Activated B cell treated with CpG ODN at 0.5 μM for 24 hours (primary cell): ENCODE data around the gene KCND2. TPM values are rescaled to one million over a fixed set of nuclear protein-coding genes. Genes with fewer than 3 reads are reported as not detected.

Experiments used
- ATAC-seq: fragments of 200-7000 bp; cut with Tn5 transposase; one replicate; pipeline ENCODE4 v1.10.0; 2021; ENCODE audit warnings: low read depth, mild to moderate bottlenecking, moderate library complexity
- CTCF ChIA-PET: fragments of 350-600 bp; sonication (Branson Sonifier 250); formaldehyde crosslinking; loops from one replicate; lab custom pipeline; 2021; ENCODE audit warnings: antibody characterized with exemption; lab: Charles Lee
- POLR2A ChIA-PET: fragments of 350-600 bp; sonication (Branson Sonifier 250); formaldehyde crosslinking; loops from one replicate; lab custom pipeline; 2021; ENCODE audit warnings: antibody characterized with exemption; lab: Charles Lee
- DNase-seq: peaks from one replicate; pipeline ENCODE4 v3.0.0; 2022
- H3K27ac Mint-ChIP-seq: one replicate; pipeline ENCODE4 v1.8.0; 2020; ENCODE audit warnings: mixed read lengths
- H3K27me3 Mint-ChIP-seq: one replicate; pipeline ENCODE4 v1.8.0; 2021; ENCODE audit warnings: mixed read lengths
- H3K36me3 Mint-ChIP-seq: one replicate; pipeline ENCODE4 v1.8.0; 2021; ENCODE audit warnings: low read depth, mixed read lengths
- H3K4me1 Mint-ChIP-seq: one replicate; pipeline ENCODE4 v1.8.0; 2021; ENCODE audit warnings: mixed read lengths
- H3K4me3 Mint-ChIP-seq: one replicate; pipeline ENCODE4 v1.8.0; 2020; ENCODE audit warnings: mild to moderate bottlenecking, mixed read lengths
- H3K9me3 Mint-ChIP-seq: one replicate; pipeline ENCODE4 v1.8.0; 2020; ENCODE audit warnings: mixed read lengths
- CTCF ChIP-seq: fragments of 200-600 bp; IDR thresholded peaks from one replicate; pipeline ENCODE4 v1.8.0; 2022; ENCODE audit warnings: antibody characterized with exemption, mild to moderate bottlenecking
- intact Hi-C: fragments of 100-400 bp; cut with micrococcal nuclease; formaldehyde crosslinking; loops from one replicate; pipeline ENCODE4 v1.15.1; 2024
- total RNA-seq: library from RNA; stranded (reverse); gene quantifications from 2 replicates; pipeline ENCODE4 v1.2.3, GENCODE V29; 2022

KCND2 gene
- total RNA-seq, 1 donor from 2014 or later = not detected

GRCh38 chr7:120360918-120361317 is 87.9 kb downstream of the KCND2 start:
- DNase-seq (no peak), ATAC-seq (no peak)
- Mint-ChIP-seq H3K36me3 (no peaks in the 10 kb centered on the region), H3K9me3 (no peaks in the 10 kb centered on the region), H3K27ac (no peak overlapping the region), H3K4me3 (no peak overlapping the region), H3K4me1 (no peaks in the 10 kb centered on the region), H3K27me3 (no peaks in the 10 kb centered on the region)
- ChIA-PET CTCF (no interaction called here), POLR2A (no interaction called here)
- intact Hi-C loops = no loop called here
- TF ChIP-seq CTCF = no peak

DNA sequence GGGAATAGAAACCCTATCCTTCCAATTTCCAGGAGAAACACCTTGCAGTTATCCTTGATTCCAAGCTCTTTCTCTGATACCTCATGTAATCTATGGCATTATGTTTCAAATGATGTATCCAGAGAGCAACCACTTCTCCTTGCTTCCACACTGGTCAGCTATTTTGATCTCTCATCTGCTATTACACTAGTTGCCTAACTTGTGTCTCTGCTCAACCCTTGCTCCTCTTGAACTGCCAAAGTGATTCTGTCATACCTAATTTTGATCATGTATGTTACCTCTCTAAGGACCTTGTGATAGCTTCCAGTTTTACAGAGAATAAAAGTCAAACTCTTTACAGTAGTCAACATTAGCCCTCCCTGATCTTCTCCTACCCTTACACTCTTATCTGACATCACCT is 90.4 kb downstream of the KCND2 start:
- intact Hi-C loops = no loop called here
- H3K27ac Mint-ChIP-seq = no peak overlapping the region
- H3K9me3 Mint-ChIP-seq = no peaks in the 10 kb centered on the region
- no peak for TF ChIP-seq CTCF
- ChIA-PET CTCF (no interaction called here), POLR2A (no interaction called here)
- H3K36me3 Mint-ChIP-seq = no peaks in the 10 kb centered on the region
- DNase-seq (no peak), ATAC-seq (no peak)
- H3K4me1 Mint-ChIP-seq = no peaks in the 10 kb centered on the region
- H3K4me3 Mint-ChIP-seq = no peak overlapping the region
- no peaks in the 10 kb centered on the region for H3K27me3 Mint-ChIP-seq

GRCh38 chr7:120370954-120371353 is 98.0 kb downstream of the KCND2 start:
- no peaks in the 10 kb centered on the region for H3K36me3 Mint-ChIP-seq
- no peaks in the 10 kb centered on the region for H3K4me1 Mint-ChIP-seq
- ChIA-PET CTCF (no interaction called here), POLR2A (no interaction called here)
- ATAC-seq = no peak
- H3K9me3 Mint-ChIP-seq = no peaks in the 10 kb centered on the region
- no peaks in the 10 kb centered on the region for H3K27me3 Mint-ChIP-seq
- H3K4me3 Mint-ChIP-seq = no peak overlapping the region
- TF ChIP-seq CTCF = no peak
- no peak for DNase-seq
- intact Hi-C loops = no loop called here
- H3K27ac Mint-ChIP-seq = no peak overlapping the region

GRCh38 chr7:120373174-120373573 is 100.2 kb downstream of the KCND2 start:
- intact Hi-C loops = no loop called here
- ChIA-PET CTCF (no interaction called here), POLR2A (no interaction called here)
- Mint-ChIP-seq H3K27me3 (no peaks in the 10 kb centered on the region), H3K4me1 (no peaks in the 10 kb centered on the region), H3K4me3 (no peak overlapping the region), H3K36me3 (no peaks in the 10 kb centered on the region), H3K27ac (no peak overlapping the region), H3K9me3 (no peaks in the 10 kb centered on the region)
- TF ChIP-seq CTCF = no peak
- DNase-seq = no peak
- ATAC-seq = no peak

DNA sequence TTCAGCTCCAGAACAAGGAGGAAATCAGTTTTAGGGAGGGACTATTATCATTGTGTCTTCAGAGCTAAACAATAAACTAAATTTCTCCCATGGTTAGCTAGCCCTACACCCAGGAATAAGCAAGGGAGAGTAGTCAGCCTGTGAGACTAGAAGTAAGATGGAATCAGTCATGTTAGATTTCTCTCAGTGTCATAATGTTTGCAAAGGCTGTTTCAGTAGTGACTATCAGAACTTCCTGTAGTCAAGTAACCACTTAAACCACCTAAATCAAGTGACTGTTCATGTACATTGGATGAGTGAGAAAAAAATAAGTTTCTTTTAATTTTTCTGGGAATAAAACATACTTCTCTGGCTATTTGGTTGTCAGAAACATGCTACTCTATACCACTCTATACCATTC is 121.6 kb downstream of the KCND2 start:
- Mint-ChIP-seq H3K4me3 (no peak overlapping the region), H3K9me3 (peaks cover 2% of the 10 kb centered on the region), H3K27me3 (no peaks in the 10 kb centered on the region), H3K27ac (no peak overlapping the region), H3K36me3 (no peaks in the 10 kb centered on the region), H3K4me1 (no peaks in the 10 kb centered on the region)
- TF ChIP-seq CTCF = no peak
- no peak for DNase-seq
- POLR2A ChIA-PET = no interaction called here
- intact Hi-C loops = no loop called here
- ATAC-seq = no peak
- CTCF ChIA-PET = no interaction called here
